ENCODE data around the gene TIMM13.

Gene TIMM13

DNA sequence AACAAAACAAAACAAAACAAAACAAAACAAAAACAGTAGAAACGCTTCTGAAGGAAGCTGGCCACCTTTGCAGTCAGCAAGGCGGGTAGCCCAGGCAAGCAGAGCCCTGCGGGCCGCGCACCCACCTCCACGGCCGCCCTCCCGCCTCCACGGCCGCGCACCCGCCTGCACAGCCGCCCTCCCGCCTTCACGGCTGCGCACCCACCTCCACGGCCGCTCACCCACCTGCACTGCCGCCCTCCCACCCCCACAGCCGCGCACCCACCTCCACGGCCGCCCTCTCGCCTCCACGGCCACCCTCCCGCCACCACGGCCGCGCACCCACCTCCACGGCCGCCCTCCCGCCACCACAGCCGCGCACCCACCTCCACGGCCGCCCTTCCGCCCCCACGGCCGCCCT lies 9.0 kb upstream of the TIMM13 start:
- Histone ChIP-seq H3K4me3 (ENCODE audit: low read length) (no peak overlapping the region), H3K36me3 (ENCODE audit: control insufficient read depth, low read depth, low read length) (peaks cover 30% of the 10 kb centered on the region), H3K27me3 (ENCODE audit: control insufficient read depth, insufficient read depth, low read length) (no peaks in the 10 kb centered on the region), H3K4me1 (ENCODE audit: control insufficient read depth, low read depth, low read length) (no peaks in the 10 kb centered on the region), H3K27ac (ENCODE audit: low read length) (no peak overlapping the region), H3K9me3 (ENCODE audit: control insufficient read depth, low read depth, low read length) (no peaks in the 10 kb centered on the region), H3K9ac (ENCODE audit: low read length) (no peak overlapping the region)

DNA sequence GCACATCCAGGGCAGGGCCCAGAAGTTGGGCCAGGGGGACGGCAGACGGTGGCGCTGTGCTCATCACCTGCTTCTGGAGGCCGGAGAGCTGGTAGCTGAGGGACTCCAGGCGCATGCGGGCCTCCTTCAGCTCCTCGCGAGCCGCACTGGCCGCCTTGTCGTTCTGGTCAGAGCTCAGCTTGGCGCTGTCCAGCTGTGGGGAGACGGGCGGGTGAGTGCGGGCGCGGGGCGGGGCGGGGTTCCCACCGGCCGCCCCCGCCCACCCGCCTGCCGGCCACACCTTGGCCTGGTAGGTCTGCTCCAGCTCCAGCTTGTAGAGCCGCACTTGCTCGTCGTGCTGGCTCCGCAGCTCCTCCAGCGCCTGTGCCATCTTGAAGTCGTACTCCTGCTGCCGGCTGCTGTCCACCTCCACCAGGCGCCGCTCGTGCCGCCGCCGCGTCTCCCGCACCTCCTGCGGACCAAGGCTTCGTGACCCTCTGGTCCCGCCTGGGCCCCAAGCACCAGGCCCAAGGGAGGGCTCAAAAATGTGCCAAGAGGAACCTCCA lies 7.4 kb upstream of the TIMM13 start:
- peaks cover 38% of the 10 kb centered on the region for H3K36me3 ChIP-seq (ENCODE audit: control insufficient read depth, low read depth, low read length)
- no peaks in the 10 kb centered on the region for H3K9me3 ChIP-seq (ENCODE audit: control insufficient read depth, low read depth, low read length)

DNA sequence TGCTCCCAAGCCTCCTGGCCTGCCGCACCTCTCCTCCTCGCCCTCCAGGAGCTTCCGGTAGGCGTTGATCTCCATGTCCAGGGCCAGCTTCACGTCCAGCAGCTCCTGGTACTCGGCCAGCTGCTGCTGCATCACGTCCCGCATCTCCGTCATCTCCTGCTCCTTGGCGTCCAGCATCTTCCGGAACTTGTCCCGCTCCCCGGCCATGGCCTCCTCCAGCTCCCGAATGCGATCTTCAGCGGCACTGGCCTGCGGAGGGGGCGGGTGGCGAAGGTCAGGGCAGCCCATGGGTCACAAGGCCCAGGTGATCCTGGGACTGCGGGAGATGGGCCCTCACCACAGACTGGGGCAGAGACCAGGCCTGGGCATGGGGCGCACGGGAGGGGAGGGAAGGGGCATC lies 6.9 kb upstream of the TIMM13 start:
- no peaks in the 10 kb centered on the region for H3K9me3 ChIP-seq (ENCODE audit: control insufficient read depth, low read depth, low read length)
- no peak overlapping the region for H3K9ac ChIP-seq (ENCODE audit: low read length)
- H3K4me3 ChIP-seq (ENCODE audit: low read length): no peak overlapping the region
- H3K27me3 ChIP-seq (ENCODE audit: control insufficient read depth, insufficient read depth, low read length): no peaks in the 10 kb centered on the region
- H3K4me1 ChIP-seq (ENCODE audit: control insufficient read depth, low read depth, low read length): no peaks in the 10 kb centered on the region
- no peak overlapping the region for H3K27ac ChIP-seq (ENCODE audit: low read length)
- peaks cover 40% of the 10 kb centered on the region for H3K36me3 ChIP-seq (ENCODE audit: control insufficient read depth, low read depth, low read length)

More for the DNA sequence above, 7.4 kb upstream of the TIMM13 start:
- no peaks in the 10 kb centered on the region for H3K4me1 ChIP-seq (ENCODE audit: control insufficient read depth, low read depth, low read length)
- H3K4me3 ChIP-seq (ENCODE audit: low read length): no peak overlapping the region
- no peak overlapping the region for H3K27ac ChIP-seq (ENCODE audit: low read length)
- no peaks in the 10 kb centered on the region for H3K27me3 ChIP-seq (ENCODE audit: control insufficient read depth, insufficient read depth, low read length)
- H3K9ac ChIP-seq (ENCODE audit: low read length): no peak overlapping the region

DNA sequence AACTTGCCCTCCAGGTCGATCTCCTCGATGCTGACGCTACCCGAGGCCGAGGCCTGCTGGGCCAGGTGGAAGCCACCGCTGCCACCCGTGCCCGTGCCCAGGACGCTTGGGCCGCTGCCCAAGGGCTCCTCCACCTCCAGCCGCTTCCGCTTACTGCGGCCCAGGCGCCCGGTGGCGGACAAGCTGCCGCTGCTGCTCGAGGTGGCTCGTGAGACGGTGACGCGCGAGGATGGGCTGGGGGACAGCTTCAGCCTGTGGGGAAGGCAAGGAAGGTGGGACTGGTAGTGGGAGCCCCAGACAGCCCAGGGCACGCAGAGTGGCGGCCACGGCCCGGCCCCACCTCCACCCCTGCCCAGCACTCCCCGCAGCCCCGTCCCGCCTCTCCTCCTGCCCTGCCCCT lies 6.5 kb upstream of the TIMM13 start:
- H3K9ac ChIP-seq (ENCODE audit: low read length): no peak overlapping the region
- H3K4me3 ChIP-seq (ENCODE audit: low read length): no peak overlapping the region
- H3K36me3 ChIP-seq (ENCODE audit: control insufficient read depth, low read depth, low read length): peaks cover 40% of the 10 kb centered on the region
- peaks cover 1% of the 10 kb centered on the region for H3K4me1 ChIP-seq (ENCODE audit: control insufficient read depth, low read depth, low read length)
- no peaks in the 10 kb centered on the region for H3K9me3 ChIP-seq (ENCODE audit: control insufficient read depth, low read depth, low read length)
- no peaks in the 10 kb centered on the region for H3K27me3 ChIP-seq (ENCODE audit: control insufficient read depth, insufficient read depth, low read length)
- no peak overlapping the region for H3K27ac ChIP-seq (ENCODE audit: low read length)

DNA sequence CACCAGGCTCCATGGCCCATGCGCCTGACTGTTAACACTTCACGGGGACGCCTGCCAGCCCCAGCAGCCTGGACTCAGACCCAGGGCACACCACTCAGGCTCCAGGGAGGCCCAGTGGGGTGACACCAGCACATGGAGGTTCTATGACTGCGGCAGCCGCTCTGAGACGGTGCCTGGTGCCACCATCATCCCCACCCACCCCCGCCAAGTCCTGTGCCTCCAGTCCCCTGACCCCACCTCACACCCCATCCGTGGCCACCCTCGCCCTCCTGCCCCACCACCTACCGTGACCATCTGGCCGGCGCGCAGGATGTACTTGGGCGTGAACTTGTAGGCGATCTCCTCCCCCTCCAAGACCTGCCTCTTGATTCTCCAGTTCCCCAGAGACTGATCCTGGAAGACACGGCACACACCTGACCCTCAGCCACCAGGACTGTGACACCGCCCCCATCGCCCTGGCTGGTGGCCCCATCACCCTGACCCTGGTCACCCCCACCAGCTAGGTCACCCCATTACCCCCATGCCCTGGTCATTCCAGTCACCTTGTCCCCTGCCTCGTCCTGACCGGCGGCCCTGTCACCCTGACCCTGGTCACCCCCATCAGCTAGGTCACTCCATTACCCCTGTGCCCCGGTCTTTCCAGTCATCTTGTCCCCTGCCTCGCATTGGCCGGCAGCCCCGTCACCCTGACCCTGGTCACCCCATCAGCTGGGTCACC lies 4.9 kb upstream of the TIMM13 start:
- Histone ChIP-seq H3K4me1 (ENCODE audit: control insufficient read depth, low read depth, low read length) (peaks cover 12% of the 10 kb centered on the region), H3K27ac (ENCODE audit: low read length) (no peak overlapping the region), H3K36me3 (ENCODE audit: control insufficient read depth, low read depth, low read length) (peaks cover 31% of the 10 kb centered on the region), H3K9me3 (ENCODE audit: control insufficient read depth, low read depth, low read length) (no peaks in the 10 kb centered on the region), H3K4me3 (ENCODE audit: low read length) (no peak overlapping the region), H3K27me3 (ENCODE audit: control insufficient read depth, insufficient read depth, low read length) (no peaks in the 10 kb centered on the region), H3K9ac (ENCODE audit: low read length) (no peak overlapping the region)

DNA sequence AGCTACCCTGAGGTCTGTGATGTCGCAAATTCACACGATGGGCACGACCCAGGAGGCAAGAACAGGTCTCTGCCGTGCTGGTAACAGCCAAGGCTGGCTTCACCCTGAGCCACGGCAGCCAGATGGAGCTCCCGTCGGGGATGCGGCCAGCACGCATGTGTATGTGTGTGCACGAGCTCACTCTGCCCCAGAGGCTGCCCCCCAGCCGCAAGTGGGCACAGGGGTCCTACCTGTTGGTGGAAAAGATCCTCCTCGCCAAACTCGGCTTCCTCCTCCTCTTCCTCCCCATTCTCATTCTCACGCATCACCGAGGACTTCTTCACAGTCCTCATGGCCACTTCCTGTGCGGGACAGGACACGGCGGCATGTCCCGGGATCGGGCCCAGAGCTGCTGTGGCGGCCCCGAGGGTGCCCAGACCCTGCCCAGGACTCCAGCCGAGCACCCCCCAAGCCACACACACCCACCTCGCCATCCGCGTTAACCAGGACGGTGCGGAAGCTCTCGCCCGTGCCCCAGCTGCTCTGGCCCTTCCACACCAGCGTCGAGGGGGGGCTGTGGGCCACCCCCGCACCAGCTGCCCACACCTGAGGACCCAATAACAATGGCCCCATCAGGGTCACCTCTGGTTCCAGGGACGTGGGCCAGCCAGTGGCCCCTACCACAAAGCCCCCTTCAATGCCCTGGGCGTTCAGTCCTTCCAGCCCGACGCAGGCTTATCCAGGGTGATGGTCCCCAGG lies 4.1 kb upstream of the TIMM13 start:
- Histone ChIP-seq H3K4me3 (ENCODE audit: low read length) (no peak overlapping the region), H3K9ac (ENCODE audit: low read length) (no peak overlapping the region), H3K36me3 (ENCODE audit: control insufficient read depth, low read depth, low read length) (peaks cover 30% of the 10 kb centered on the region), H3K27me3 (ENCODE audit: control insufficient read depth, insufficient read depth, low read length) (no peaks in the 10 kb centered on the region), H3K4me1 (ENCODE audit: control insufficient read depth, low read depth, low read length) (peaks cover 12% of the 10 kb centered on the region), H3K9me3 (ENCODE audit: control insufficient read depth, low read depth, low read length) (no peaks in the 10 kb centered on the region), H3K27ac (ENCODE audit: low read length) (no peak overlapping the region)

DNA sequence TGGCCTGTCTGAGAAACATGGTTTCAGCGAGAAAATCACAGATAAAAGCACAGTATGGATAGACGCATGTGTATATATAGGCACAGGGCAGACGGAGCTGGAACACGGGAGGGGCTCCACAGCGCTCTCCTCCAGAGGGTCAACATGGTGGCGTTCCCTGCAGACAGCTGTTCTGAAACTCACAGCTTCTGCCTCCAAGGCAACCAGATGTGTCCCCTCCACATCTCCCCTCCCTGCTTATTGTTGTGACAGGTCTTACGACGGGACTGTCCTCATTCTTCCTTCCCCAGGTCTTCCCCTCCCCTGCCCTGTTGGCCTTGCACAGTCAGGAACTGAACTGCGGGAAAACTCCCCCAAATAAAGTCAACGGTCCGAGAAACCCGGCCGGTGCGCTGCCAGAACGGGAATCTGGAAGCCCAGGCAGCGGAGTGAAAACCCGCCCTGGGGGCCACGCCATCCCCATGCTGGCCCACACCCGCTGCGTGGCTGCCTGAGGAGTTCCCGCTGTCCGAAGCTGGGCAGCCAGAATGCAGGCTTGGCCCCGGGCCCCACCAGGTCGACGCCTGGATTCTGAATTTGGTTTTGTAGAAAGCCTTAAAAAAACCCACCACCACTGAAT lies 2.6 kb upstream of the TIMM13 start:
- H3K9ac ChIP-seq (ENCODE audit: low read length): no peak overlapping the region
- peaks cover 24% of the 10 kb centered on the region for H3K36me3 ChIP-seq (ENCODE audit: control insufficient read depth, low read depth, low read length)
- H3K4me3 ChIP-seq (ENCODE audit: low read length): no peak overlapping the region
- no peak overlapping the region for H3K27ac ChIP-seq (ENCODE audit: low read length)
- no peaks in the 10 kb centered on the region for H3K9me3 ChIP-seq (ENCODE audit: control insufficient read depth, low read depth, low read length)
- H3K27me3 ChIP-seq (ENCODE audit: control insufficient read depth, insufficient read depth, low read length): no peaks in the 10 kb centered on the region
- peaks cover 17% of the 10 kb centered on the region for H3K4me1 ChIP-seq (ENCODE audit: control insufficient read depth, low read depth, low read length)

DNA sequence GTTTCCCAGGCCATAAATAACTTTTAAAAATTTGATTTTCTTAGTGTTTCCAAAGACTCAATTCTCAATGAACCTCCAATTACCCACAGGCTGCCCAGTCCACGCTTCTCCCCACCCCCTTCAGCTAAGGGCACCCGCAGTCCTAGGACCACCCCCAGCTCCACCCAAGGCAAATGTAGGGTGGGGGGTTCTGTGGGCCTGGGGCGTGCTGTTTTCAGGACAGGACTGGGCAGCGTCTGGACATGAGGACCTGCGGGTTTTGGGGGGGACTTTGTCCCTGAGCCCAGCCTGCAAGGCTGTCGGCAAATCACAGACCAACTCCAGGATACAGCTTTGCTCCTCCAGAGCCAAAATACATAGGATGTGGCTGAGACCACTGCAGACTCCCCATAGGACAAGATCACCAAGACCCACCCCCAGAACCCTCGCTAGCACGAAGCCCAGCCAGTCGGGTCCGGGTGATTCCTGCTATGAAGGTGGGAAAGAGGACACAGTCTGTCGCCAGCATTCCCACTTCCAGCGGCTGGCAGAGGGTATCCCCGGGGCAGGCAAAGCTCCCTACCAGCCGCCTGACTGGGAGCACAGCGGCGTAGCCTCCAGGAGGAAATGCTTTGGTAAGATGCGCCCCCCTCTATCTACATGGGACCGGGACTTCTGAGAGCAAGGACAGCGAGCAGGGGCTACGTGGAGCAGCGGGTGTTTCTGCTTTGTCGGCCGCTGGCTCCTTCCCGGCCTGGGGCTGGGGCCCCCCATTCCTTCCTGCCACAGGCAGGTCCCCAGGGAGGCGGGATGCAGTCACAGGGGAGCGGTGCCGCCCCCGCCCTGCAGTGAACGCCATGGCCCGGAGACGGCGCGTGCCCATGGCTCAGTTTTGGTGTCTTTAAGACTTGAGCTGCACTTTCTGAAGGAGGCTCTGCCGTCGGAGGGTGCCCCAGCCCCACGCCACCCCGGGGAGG lies 1.6 kb upstream of the TIMM13 start:
- Histone ChIP-seq H3K4me1 (ENCODE audit: control insufficient read depth, low read depth, low read length) (peaks cover 17% of the 10 kb centered on the region), H3K27ac (ENCODE audit: low read length) (no peak overlapping the region), H3K9ac (ENCODE audit: low read length) (peak overlapping the region; percentile 99), H3K36me3 (ENCODE audit: control insufficient read depth, low read depth, low read length) (peaks cover 14% of the 10 kb centered on the region), H3K4me3 (ENCODE audit: low read length) (peak overlapping the region; percentile 98), H3K27me3 (ENCODE audit: control insufficient read depth, insufficient read depth, low read length) (no peaks in the 10 kb centered on the region), H3K9me3 (ENCODE audit: control insufficient read depth, low read depth, low read length) (no peaks in the 10 kb centered on the region)

DNA sequence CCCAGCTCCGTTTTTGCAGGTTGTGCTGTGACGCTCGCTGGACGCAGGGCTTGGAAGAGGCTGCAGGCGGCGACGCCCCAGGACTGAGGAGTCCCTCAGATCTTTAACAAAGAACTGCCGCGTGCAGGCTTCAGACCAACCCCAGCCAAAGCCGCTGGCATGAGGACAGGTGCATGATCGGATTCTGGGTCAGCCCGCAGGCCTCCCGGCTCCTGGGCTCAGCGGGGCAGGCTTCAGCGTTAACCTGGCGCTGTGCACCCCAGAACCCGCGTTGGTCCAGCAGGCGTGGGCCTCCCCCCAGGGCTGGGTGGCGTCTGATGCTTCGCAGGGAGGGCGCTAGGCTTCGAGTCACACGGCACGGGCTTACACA lies 920 bp upstream of the TIMM13 start:
- Histone ChIP-seq H3K9ac (ENCODE audit: low read length) (peak overlapping the region; percentile 99), H3K36me3 (ENCODE audit: control insufficient read depth, low read depth, low read length) (peaks cover 14% of the 10 kb centered on the region)

DNA sequence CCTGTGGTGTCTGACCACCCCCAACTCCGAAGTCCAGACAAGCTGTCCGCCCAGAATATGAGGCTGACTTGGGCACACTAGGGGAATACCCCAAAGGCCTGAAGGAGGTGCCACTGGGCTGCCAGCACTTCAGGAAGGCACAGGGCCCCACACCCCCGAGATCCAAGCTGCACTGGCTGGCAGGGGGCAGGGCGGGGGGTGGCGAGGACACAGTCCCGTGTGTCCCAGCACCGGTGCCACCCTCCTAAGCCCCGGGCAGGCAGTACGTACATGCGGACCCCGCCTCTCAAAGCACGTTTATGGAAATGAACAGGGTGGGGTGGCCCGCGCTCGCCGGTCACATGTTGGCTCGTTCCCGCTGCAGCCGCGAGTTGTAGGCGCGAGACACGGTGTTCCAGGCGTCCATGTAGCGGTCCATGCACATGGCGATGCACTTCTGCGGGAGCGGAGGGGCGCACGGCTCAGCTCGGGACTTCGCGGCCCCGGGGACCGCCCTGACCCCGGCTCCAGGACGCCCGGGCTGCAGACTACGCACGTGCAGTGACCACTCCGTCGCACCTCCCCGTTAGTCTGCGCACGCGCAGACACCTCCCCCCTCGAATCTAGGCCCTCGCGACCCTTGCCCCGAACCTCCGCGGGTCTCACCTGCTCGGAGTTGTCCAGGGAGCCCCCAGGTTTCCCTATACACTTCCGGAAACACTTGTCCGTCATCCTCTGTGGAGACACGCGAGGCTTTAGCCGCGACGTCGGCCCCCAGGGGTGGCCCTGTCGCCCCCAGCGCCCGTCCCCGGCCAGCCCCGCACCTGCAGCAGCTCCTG lies 566 bp downstream of the TIMM13 start:
- peak overlapping the region; percentile 98 for H3K4me3 ChIP-seq (ENCODE audit: low read length)
- peaks cover 17% of the 10 kb centered on the region for H3K4me1 ChIP-seq (ENCODE audit: control insufficient read depth, low read depth, low read length)
- peak overlapping the region; percentile 98 for H3K27ac ChIP-seq (ENCODE audit: low read length)
- H3K36me3 ChIP-seq (ENCODE audit: control insufficient read depth, low read depth, low read length): peaks cover 14% of the 10 kb centered on the region
- H3K27me3 ChIP-seq (ENCODE audit: control insufficient read depth, insufficient read depth, low read length): no peaks in the 10 kb centered on the region
- H3K9me3 ChIP-seq (ENCODE audit: control insufficient read depth, low read depth, low read length): no peaks in the 10 kb centered on the region
- peak overlapping the region; percentile 99 for H3K9ac ChIP-seq (ENCODE audit: low read length)

More for the DNA sequence above, 920 bp upstream of the TIMM13 start:
- H3K27me3 ChIP-seq (ENCODE audit: control insufficient read depth, insufficient read depth, low read length): no peaks in the 10 kb centered on the region
- no peak overlapping the region for H3K27ac ChIP-seq (ENCODE audit: low read length)
- H3K9me3 ChIP-seq (ENCODE audit: control insufficient read depth, low read depth, low read length): no peaks in the 10 kb centered on the region
- peaks cover 17% of the 10 kb centered on the region for H3K4me1 ChIP-seq (ENCODE audit: control insufficient read depth, low read depth, low read length)
- H3K4me3 ChIP-seq (ENCODE audit: low read length): peak overlapping the region; percentile 98

Data from iPS-18a (cell line).